H9 (cell line): Measurements from ENCODE around the gene FSTL4. TPM values are rescaled to one million over a fixed set of nuclear protein-coding genes. Genes with fewer than 3 reads are reported as not detected.
A peak's percentile ranks its signal among the peaks of the same experiment; 100 is the strongest.

ENCODE experiments used
- DNase-seq: peaks from one replicate; pipeline ENCODE4 v3.0.0-alpha.2; 2017
- H2AFZ ChIP-seq: one replicate; pipeline ENCODE4 v1.6.1; 2013; ENCODE audit warnings: mild to moderate bottlenecking, low read length, control low read depth, moderate library complexity
- H2AK5ac ChIP-seq: 2 replicates; pipeline ENCODE4 v1.6.1; 2013; ENCODE audit warnings: low read length, control low read depth, mixed read lengths; ENCODE audit not compliant: insufficient read length
- H2BK120ac ChIP-seq: one replicate; pipeline ENCODE4 v1.6.1; 2013; ENCODE audit warnings: low read depth, mild to moderate bottlenecking, low read length, control low read depth, inconsistent platforms; ENCODE audit not compliant: poor library complexity, severe bottlenecking
- H2BK12ac ChIP-seq: 2 replicates; pipeline ENCODE4 v1.6.1; 2013; ENCODE audit warnings: low read length, control low read depth, mixed read lengths, low read depth; ENCODE audit not compliant: insufficient read length
- H2BK15ac ChIP-seq: 2 replicates; pipeline ENCODE4 v1.6.1; 2013; ENCODE audit warnings: low read depth, low read length, control low read depth
- H2BK20ac ChIP-seq: one replicate; pipeline ENCODE4 v1.6.1; 2013; ENCODE audit warnings: low read depth, mild to moderate bottlenecking, low read length, control low read depth, inconsistent platforms; ENCODE audit not compliant: poor library complexity, severe bottlenecking
- H2BK5ac ChIP-seq: 2 replicates; pipeline ENCODE4 v1.6.1; 2013; ENCODE audit warnings: low read length, control low read depth, mixed read lengths; ENCODE audit not compliant: insufficient read length
- H3K14ac ChIP-seq: 2 replicates; pipeline ENCODE4 v1.6.1; 2013; ENCODE audit warnings: low read length, control low read depth; ENCODE audit not compliant: insufficient read depth
- H3K18ac ChIP-seq: 2 replicates; pipeline ENCODE4 v1.6.1; 2013; ENCODE audit warnings: low read depth, mild to moderate bottlenecking, mixed read lengths, low read length, control low read depth; ENCODE audit not compliant: insufficient read length
- H3K23ac ChIP-seq: 2 replicates; pipeline ENCODE4 v1.6.1; 2013; ENCODE audit warnings: low read length, control low read depth, mixed read lengths, low read depth; ENCODE audit not compliant: insufficient read length
- H3K23me2 ChIP-seq: 2 replicates; pipeline ENCODE4 v1.6.1; 2013; ENCODE audit warnings: low read depth, mild to moderate bottlenecking, mixed read lengths, low read length, control low read depth; ENCODE audit not compliant: insufficient read length, poor library complexity, severe bottlenecking
- H3K27ac ChIP-seq: 2 replicates; pipeline ENCODE4 v1.5.1; 2013; ENCODE audit warnings: low read length, control low read depth, mixed read lengths, low read depth; ENCODE audit not compliant: insufficient read length
- H3K27me3 ChIP-seq: 2 replicates; pipeline ENCODE4 v1.6.1; 2013; ENCODE audit warnings: low read length, control low read depth, inconsistent platforms; ENCODE audit not compliant: insufficient read depth
- H3K4ac ChIP-seq: 2 replicates; pipeline ENCODE4 v1.6.1; 2013; ENCODE audit warnings: low read depth, mild to moderate bottlenecking, control low read depth, inconsistent platforms, low read length, moderate library complexity
- H3K4me1 ChIP-seq: 2 replicates; pipeline ENCODE4 v1.6.1; 2013; ENCODE audit warnings: low read length, control low read depth, inconsistent platforms; ENCODE audit not compliant: insufficient read depth
- H3K4me2 ChIP-seq: 2 replicates; pipeline ENCODE4 v1.6.1; 2013; ENCODE audit warnings: low read length, control low read depth, mixed read lengths; ENCODE audit not compliant: insufficient read length, insufficient read depth
- H3K56ac ChIP-seq: 2 replicates; pipeline ENCODE4 v1.6.1; 2013; ENCODE audit warnings: low read depth, mild to moderate bottlenecking, mixed read lengths, low read length, control low read depth; ENCODE audit not compliant: insufficient read length
- H3K79me1 ChIP-seq: 2 replicates; pipeline ENCODE4 v1.6.1; 2013; ENCODE audit warnings: low read depth, mild to moderate bottlenecking, moderate library complexity, low read length, control low read depth, inconsistent platforms; ENCODE audit not compliant: insufficient read depth, poor library complexity, severe bottlenecking
- H3K79me2 ChIP-seq: 2 replicates; pipeline ENCODE4 v1.6.1; 2013; ENCODE audit warnings: low read length, control low read depth, inconsistent platforms; ENCODE audit not compliant: insufficient read depth
- H3K9ac ChIP-seq: 2 replicates; pipeline ENCODE4 v1.6.1; 2013; ENCODE audit warnings: low read length, control low read depth, mixed read lengths; ENCODE audit not compliant: insufficient read length; ENCODE audit errors: extremely low read depth
- H3K9me3 ChIP-seq: one replicate; pipeline ENCODE4 v1.6.1; 2013; ENCODE audit warnings: low read depth, low read length, inconsistent platforms; ENCODE audit not compliant: control insufficient read depth
- H3T11ph ChIP-seq: one replicate; pipeline ENCODE4 v1.6.1; 2013; ENCODE audit warnings: mild to moderate bottlenecking, low read length, control low read depth, inconsistent platforms
- H4K20me1 ChIP-seq: one replicate; pipeline ENCODE4 v1.6.1; 2013; ENCODE audit not compliant: control insufficient read depth, insufficient read length, insufficient read depth
- H4K5ac ChIP-seq: 2 replicates; pipeline ENCODE4 v1.6.1; 2013; ENCODE audit warnings: low read depth, mild to moderate bottlenecking, mixed read lengths, low read length, control low read depth; ENCODE audit not compliant: insufficient read length
- H4K8ac ChIP-seq: replicated peaks from 2 replicates; pipeline ENCODE4 v1.6.1; 2013; ENCODE audit warnings: low read length, control low read depth, mixed read lengths, low read depth; ENCODE audit not compliant: insufficient read length
- H4K91ac ChIP-seq: 2 replicates; pipeline ENCODE4 v1.6.1; 2013; ENCODE audit warnings: low read depth, mild to moderate bottlenecking, moderate library complexity, mixed read lengths, low read length, control low read depth; ENCODE audit not compliant: insufficient read length
- H3K27ac Mint-ChIP-seq, 3 experiments: 2 replicates in 2 of 3; 3 replicates in 1 of 3; pipeline ENCODE4 v1.8.0; 2020 to 2021; ENCODE audit warnings: mixed read lengths in 3 of 3, mild to moderate bottlenecking in 1 of 3, moderate library complexity in 1 of 3
- H3K27me3 Mint-ChIP-seq: 2 replicates; pipeline ENCODE4 v1.8.0; 2021; ENCODE audit warnings: low read depth, mild to moderate bottlenecking, moderate library complexity, mixed read lengths
- H3K36me3 Mint-ChIP-seq, 3 experiments: 2 replicates in 2 of 3; 3 replicates in 1 of 3; pipeline ENCODE4 v1.8.0; 2020 to 2021; ENCODE audit warnings: low read depth in 3 of 3, mixed read lengths in 3 of 3; ENCODE audit not compliant: insufficient read depth in 1 of 3
- H3K4me1 Mint-ChIP-seq, 2 experiments: 2 replicates each; pipeline ENCODE4 v1.8.0; 2020; ENCODE audit warnings: mixed read lengths in 2 of 2
- H3K4me3 Mint-ChIP-seq, 2 experiments: 2 replicates in 1 of 2; 3 replicates in 1 of 2; pipeline ENCODE4 v1.8.0; 2020 to 2021; ENCODE audit warnings: mild to moderate bottlenecking in 2 of 2, mixed read lengths in 2 of 2, moderate library complexity in 1 of 2
- H3K9me3 Mint-ChIP-seq, 2 experiments: 2 replicates in 1 of 2; 3 replicates in 1 of 2; pipeline ENCODE4 v1.8.0; 2020; ENCODE audit warnings: mild to moderate bottlenecking in 2 of 2, mixed read lengths in 2 of 2, moderate library complexity in 1 of 2
- CTCF ChIP-seq: fragments of 200-600 bp; sonication (generic); conservative IDR thresholded peaks from 3 replicates; pipeline ENCODE4 v1.8.0; 2021; ENCODE audit warnings: antibody characterized with exemption, mild to moderate bottlenecking
- WGBS: extraction: QIAGEN DNeasy Blood & Tissue Kit; methylation state at CpG from one replicate; pipeline ENCODE4 v1.1.7; 2013; ENCODE audit warnings: missing lambda C conversion rate, low lambda C conversion rate, mixed read lengths; ENCODE audit not compliant: insufficient read length; ENCODE audit errors: extremely low coverage; 5-methylcytosine and 5-hydroxymethylcytosine counted together
- total RNA-seq: library from RNA; stranded (reverse); gene quantifications from 2 replicates; pipeline ENCODE4 v1.2.1, GENCODE V29; 2021

Gene FSTL4
- total RNA-seq, 1 experiment from 2014 or later: 5.7 TPM

GRCh38 chr5:133330956-133331355 lies 281.4 kb downstream of the FSTL4 start:
- peaks cover 21% of the 10 kb centered on the region; the same call in 1 of the 2 replicates for H3K4me1 ChIP-seq
- no peaks in the 10 kb centered on the region for H3K79me1 ChIP-seq
- H3K27ac Mint-ChIP-seq: peak overlapping the region in 2 of 3 experiments; percentile 82; a peak in 2 of 7 replicates
- peaks cover 64% of the 10 kb centered on the region in 2 experiments for H3K4me1 Mint-ChIP-seq
- H3T11ph ChIP-seq: no peak overlapping the region
- H2BK12ac ChIP-seq: no peak overlapping the region
- H3K23me2 ChIP-seq: no peaks in the 10 kb centered on the region
- no peaks in the 10 kb centered on the region for H4K20me1 ChIP-seq
- H3K56ac ChIP-seq: no peak overlapping the region
- H3K18ac ChIP-seq: no peak overlapping the region
- no peak overlapping the region for H3K9ac ChIP-seq
- H3K36me3 Mint-ChIP-seq: no peaks in the 10 kb centered on the region
- no peak overlapping the region for H3K23ac ChIP-seq
- no peak overlapping the region for H2AK5ac ChIP-seq
- no peak overlapping the region for H2BK120ac ChIP-seq
- no peak overlapping the region for H3K4me3 Mint-ChIP-seq
- no peak overlapping the region for H3K4ac ChIP-seq
- H3K9me3 Mint-ChIP-seq: no peaks in the 10 kb centered on the region
- no peak overlapping the region for H4K91ac ChIP-seq
- no peak overlapping the region for H2AFZ ChIP-seq
- H2BK5ac ChIP-seq: no peak overlapping the region
- no peaks in the 10 kb centered on the region for H3K79me2 ChIP-seq
- H3K14ac ChIP-seq: peak overlapping the region; percentile 34; the same call in 1 of the 2 replicates
- H3K27ac ChIP-seq: no peak overlapping the region
- no peak overlapping the region for H2BK20ac ChIP-seq
- no peak for DNase-seq
- no peak overlapping the region for H2BK15ac ChIP-seq
- no peak for TF ChIP-seq CTCF
- no CpG with 5 or more reads among the region's 5 CpGs for WGBS
- no peak overlapping the region for H3K4me2 ChIP-seq
- no peaks in the 10 kb centered on the region; the same call in 1 of the 2 replicates for H3K27me3 ChIP-seq
- no peaks in the 10 kb centered on the region for H3K9me3 ChIP-seq
- H3K27me3 Mint-ChIP-seq: peaks cover 13% of the 10 kb centered on the region
- no peak overlapping the region for H4K5ac ChIP-seq
- H4K8ac ChIP-seq: no peak overlapping the region
